ENCODE measurements around the gene MSI1. TPM values are rescaled to one million over a fixed set of nuclear protein-coding genes. Genes with fewer than 3 reads are reported as not detected.

MSI1 gene
- total RNA-seq, 1 donor from 2014 or later, result not detected

GRCh38 chr12:120377611-120378010 lies 8.6 kb upstream of the MSI1 start:
- intact Hi-C loops (cut with micrococcal nuclease), result no loop called here

- intact Hi-C loops (cut with micrococcal nuclease), result no loop called here
These were observed 8.1 kb upstream of the MSI1 start for GRCh38 chr12:120376934-120377572.

GRCh38 chr12:120376416-120376815 lies 7.5 kb upstream of the MSI1 start:
- intact Hi-C loops (cut with micrococcal nuclease), result no loop called here

GRCh38 chr12:120376009-120376408 lies 7.0 kb upstream of the MSI1 start:
- intact Hi-C loops (cut with micrococcal nuclease), result no loop called here

- intact Hi-C loops (cut with micrococcal nuclease), result no loop called here
These were observed 4.7 kb upstream of the MSI1 start for GRCh38 chr12:120373683-120374082.

GRCh38 chr12:120370343-120371243 lies 1.6 kb upstream of the MSI1 start:
- intact Hi-C loops (cut with micrococcal nuclease), result no loop called here

GRCh38 chr12:120369603-120370342 lies 809 bp upstream of the MSI1 start:
- intact Hi-C loops (cut with micrococcal nuclease), result no loop called here

GRCh38 chr12:120367924-120368788 lies 808 bp downstream of the MSI1 start:
- intact Hi-C loops (cut with micrococcal nuclease), result no loop called here

GRCh38 chr12:120367233-120367923 lies 1.6 kb downstream of the MSI1 start:
- intact Hi-C loops (cut with micrococcal nuclease), result no loop called here

- intact Hi-C loops (cut with micrococcal nuclease), result no loop called here
These were observed 2.1 kb downstream of the MSI1 start for GRCh38 chr12:120366845-120367232.

GRCh38 chr12:120366341-120366705 lies 2.6 kb downstream of the MSI1 start:
- intact Hi-C loops (cut with micrococcal nuclease), result no loop called here

- intact Hi-C loops (cut with micrococcal nuclease), result no loop called here
These were observed 3.2 kb downstream of the MSI1 start for GRCh38 chr12:120365675-120366340.

- intact Hi-C loops (cut with micrococcal nuclease), result no loop called here
These were observed 4.5 kb downstream of the MSI1 start for GRCh38 chr12:120364487-120364886.

GRCh38 chr12:120363274-120363855 lies 5.6 kb downstream of the MSI1 start:
- intact Hi-C loops (cut with micrococcal nuclease), result no loop called here

GRCh38 chr12:120362516-120363273 lies 6.3 kb downstream of the MSI1 start:
- intact Hi-C loops (cut with micrococcal nuclease), result no loop called here

GRCh38 chr12:120361506-120362208 lies 7.3 kb downstream of the MSI1 start:
- intact Hi-C loops (cut with micrococcal nuclease), result no loop called here

- intact Hi-C loops (cut with micrococcal nuclease), result no loop called here
These were observed 9.8 kb downstream of the MSI1 start for GRCh38 chr12:120359128-120359527.

GRCh38 chr12:120358412-120359100 lies 10.4 kb downstream of the MSI1 start:
- intact Hi-C loops (cut with micrococcal nuclease), result no loop called here

Data from T-helper 1 cell treated with Interleukin-12 subunit alpha and Interleukin-12 subunit beta and Interleukin-4 antibody, amounts not matched to agents 30 ng/mL and 1 ng/mL, for 36 hours (primary cell).